ENCODE measurements around the gene HOXC12. TPM values are rescaled to one million over a fixed set of nuclear protein-coding genes. Genes with fewer than 3 reads are reported as not detected.

The HOXC12 gene
- total and polyA plus RNA-seq, 2 of the 8 experiments (the other 6 are each of a cell fraction or from before 2014, with no cell fraction given): not detected

- Histone ChIP-seq H4K5ac (ENCODE audit: insufficient read length, low read depth, low read length) (no peak overlapping the region), H3K36me3 (ENCODE audit: control insufficient read depth in 2 of 4, insufficient read depth in 4 of 4, low read length in 3 of 4) (peaks cover 0 to 12% (median 0%) of the 10 kb centered on the region in 4 experiments; a peak in 1 of 8 replicates), H3K4me1 (replicated peaks in 1 of 4; ENCODE audit: control insufficient read depth in 3 of 4, insufficient read depth in 4 of 4, low read length in 3 of 4) (peaks cover 0 to 14% (median 7%) of the 10 kb centered on the region in 4 experiments; a peak in 5 of 7 replicates), H3K4me3 (ENCODE audit: extremely low read depth in 1 of 4, insufficient read depth in 2 of 4, low read depth in 3 of 4, low read length in 4 of 4) (peak overlapping the region in 2 of 4 experiments; percentile 26 to 42; a peak in 4 of 8 replicates), H2BK5ac (ENCODE audit: low read depth, low read length) (no peak overlapping the region), H2BK15ac (ENCODE audit: low read length) (no peak overlapping the region), H3K4me2 (ENCODE audit: insufficient read depth in 1 of 2, low read depth in 2 of 2, low read length in 2 of 2) (peak overlapping the region; percentile 43 to 64), H4K8ac (ENCODE audit: extremely low read depth, insufficient read depth, low read length) (no peak overlapping the region), H2AK5ac (ENCODE audit: low read depth, low read length) (no peak overlapping the region), H3K23ac (ENCODE audit: insufficient read length) (no peak overlapping the region), H3K9ac (replicated peaks in 1 of 4; ENCODE audit: extremely low read depth in 1 of 4, low read depth in 3 of 4, low read length in 3 of 4) (no peak overlapping the region), H3K27ac (ENCODE audit: low read depth, low read length) (no peak overlapping the region), H2BK20ac (ENCODE audit: low read length) (no peak overlapping the region), H2AFZ (ENCODE audit: low read length) (no peak overlapping the region), H3K4ac (replicated peaks; ENCODE audit: insufficient read length, low read depth, low read length) (no peak overlapping the region), H3K79me2 (ENCODE audit: control insufficient read depth in 1 of 2, insufficient read depth in 2 of 2, low read length in 2 of 2) (no peaks in the 10 kb centered on the region), H2BK12ac (ENCODE audit: low read depth, low read length) (0 out of 2 replicates have a peak overlapping the region, but pooled peaks have one; percentile 50), H4K91ac (replicated peaks; ENCODE audit: insufficient read length, low read length) (no peak overlapping the region), H3K79me1 (ENCODE audit: low read depth, low read length) (no peaks in the 10 kb centered on the region), H3K27me3 (replicated peaks in 1 of 4; ENCODE audit: control insufficient read depth in 3 of 4, extremely low read depth in 1 of 4, insufficient read depth in 3 of 4, low read length in 3 of 4) (peaks cover 98 to 100% (median 100%) of the 10 kb centered on the region in 4 experiments), H3K14ac (ENCODE audit: insufficient read length) (no peak overlapping the region), H3K56ac (replicated peaks; ENCODE audit: insufficient read length, low read depth, low read length) (no peak overlapping the region), H3K9me3 (ENCODE audit: insufficient read depth in 2 of 2, low read depth in 1 of 2, low read length in 1 of 2) (no peaks in the 10 kb centered on the region), H3K18ac (ENCODE audit: extremely low read depth, low read length) (no peak overlapping the region), H4K20me1 (replicated peaks in 1 of 2; ENCODE audit: control insufficient read depth in 1 of 2, insufficient read depth in 2 of 2, low read length in 2 of 2) (peaks cover 19 to 24% of the 10 kb centered on the region in 2 experiments), H3K23me2 (ENCODE audit: low read depth, low read length) (peaks cover 4% of the 10 kb centered on the region; the same call in 1 of the 2 replicates), H2BK120ac (replicated peaks; ENCODE audit: low read depth, low read length) (no peak overlapping the region)
- 5% methylated on average over 34 of the region's 35 CpGs; no CpG with 5 or more reads in 1 of the 2 experiments for WGBS, 2 experiments (ENCODE audit: extremely low coverage in 1 of 2, insufficient coverage in 1 of 2, insufficient read length in 1 of 2, insufficient replicate concordance in 2 of 2, low coverage in 1 of 2, low lambda C conversion rate in 2 of 2, missing lambda C conversion rate in 1 of 2)
- no peak for DNase-seq (ENCODE audit: low read depth in 1 of 2, low spot score in 2 of 2)
- TF ChIP-seq, protein P1, sequence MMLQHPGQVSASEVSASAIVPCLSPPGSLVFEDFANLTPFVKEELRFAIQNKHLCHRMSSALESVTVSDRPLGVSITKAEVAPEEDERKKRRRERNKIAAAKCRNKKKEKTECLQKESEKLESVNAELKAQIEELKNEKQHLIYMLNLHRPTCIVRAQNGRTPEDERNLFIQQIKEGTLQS (IDR thresholded peaks at IDR 0.05; ENCODE audit: insufficient read depth, low read depth, low read length): peak; percentile 71; the same call in 1 of the 2 replicates
- TF ChIP-seq FOSL1 (IDR thresholded peaks at IDR 0.05; ENCODE audit: insufficient read depth, low read depth, low read length): no peak
- no peak for TF ChIP-seq SP4 (IDR thresholded peaks at IDR 0.05; ENCODE audit: low read length)
- 0 out of 2 replicates have a peak, but pooled peaks have one; percentile 20 for TF ChIP-seq CHD2 (IDR thresholded peaks at IDR 0.05; ENCODE audit: low read length)
- no peak for TF ChIP-seq GTF2F1 (IDR thresholded peaks at IDR 0.05; ENCODE audit: borderline replicate concordance, low read depth, low read length)
- no peak for TF ChIP-seq RBBP5 (IDR thresholded peaks at IDR 0.05; ENCODE audit: borderline replicate concordance, low read depth, low read length)
- TF ChIP-seq, protein P2, sequence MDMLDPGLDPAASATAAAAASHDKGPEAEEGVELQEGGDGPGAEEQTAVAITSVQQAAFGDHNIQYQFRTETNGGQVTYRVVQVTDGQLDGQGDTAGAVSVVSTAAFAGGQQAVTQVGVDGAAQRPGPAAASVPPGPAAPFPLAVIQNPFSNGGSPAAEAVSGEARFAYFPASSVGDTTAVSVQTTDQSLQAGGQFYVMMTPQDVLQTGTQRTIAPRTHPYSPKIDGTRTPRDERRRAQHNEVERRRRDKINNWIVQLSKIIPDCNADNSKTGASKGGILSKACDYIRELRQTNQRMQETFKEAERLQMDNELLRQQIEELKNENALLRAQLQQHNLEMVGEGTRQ (IDR thresholded peaks at IDR 0.05; ENCODE audit: low read length): peak; percentile 84
- 0 out of 2 replicates have a peak, but pooled peaks have one; percentile 5 for TF ChIP-seq CBX8 (IDR thresholded peaks at IDR 0.05; ENCODE audit: borderline replicate concordance, low read depth, low read length)
- CTCF ChIA-PET (ENCODE audit: partially characterized antibody): interaction anchor here (0.6 to 11.3 kb wide), 15 partner anchors 8 to 219 kb away, joined by 3 to 154 read pairs (median 6); partner anchors contain the start of genes HOXC10, HOXC5 and HOXC8
- FAIRE-seq: no peak
- POLR2A ChIA-PET (ENCODE audit: partially characterized antibody): interaction anchor here (0.8 to 1.4 kb wide), 4 partner anchors 9 to 21 kb away, joined by 3 to 6 read pairs (median 4); partner anchors contain the start of gene HOXC8
These were observed 44.9 kb downstream of the HOXC12 start for GRCh38 chr12:53999559-54000115.

Measured in H1 (cell line).